ENCODE results near the gene STARD4.

STARD4 gene

DNA sequence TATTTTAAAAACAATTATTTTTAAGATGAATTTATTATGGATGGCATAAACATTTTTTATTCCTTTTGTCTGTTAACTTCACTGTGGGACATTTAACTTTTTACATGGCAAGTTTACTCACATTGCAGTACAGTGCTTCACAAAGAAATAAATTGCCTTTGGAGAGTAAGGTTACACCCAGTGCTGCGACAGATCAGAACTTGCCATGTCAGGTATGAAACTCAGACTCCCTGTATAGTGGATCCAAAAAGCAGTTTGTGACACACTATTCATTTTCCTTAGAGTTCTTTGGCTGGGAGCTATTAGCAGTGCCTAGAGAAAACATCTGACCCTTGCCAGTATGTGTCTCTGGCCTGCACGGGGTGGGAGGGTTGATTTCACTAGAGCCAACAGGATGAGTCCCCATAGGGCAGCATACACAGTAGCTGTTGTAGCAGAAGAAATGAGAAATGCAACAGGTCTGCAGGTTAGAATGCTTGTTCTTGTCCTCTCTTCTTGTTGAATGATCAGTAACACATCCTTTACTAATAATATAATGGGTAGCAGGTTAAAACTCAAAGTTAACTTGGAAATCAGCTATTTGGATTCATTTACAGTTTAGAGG, 42.9 kb downstream of the STARD4 start:
- no peak for DNase-seq

DNA sequence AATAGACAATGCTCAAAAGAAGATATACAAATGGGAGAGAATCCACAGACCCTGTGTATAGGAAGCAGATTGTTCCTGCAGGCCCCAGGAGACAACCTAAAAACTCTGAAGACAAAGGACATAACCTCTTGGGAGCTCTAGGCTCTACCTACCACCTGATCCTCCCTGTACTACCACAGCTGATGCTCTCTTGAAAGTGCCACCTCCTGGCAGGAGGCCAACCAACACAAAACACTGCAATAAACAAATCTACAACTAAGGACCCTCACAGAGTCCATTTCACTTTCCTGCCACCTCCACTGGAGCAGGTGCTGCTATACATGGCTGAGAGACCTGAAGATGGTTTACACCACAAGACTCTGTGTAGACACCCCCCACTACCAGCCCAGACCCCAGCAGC, 49.0 kb downstream of the STARD4 start:
- DNase-seq: peak; percentile 33 to 65

DNA sequence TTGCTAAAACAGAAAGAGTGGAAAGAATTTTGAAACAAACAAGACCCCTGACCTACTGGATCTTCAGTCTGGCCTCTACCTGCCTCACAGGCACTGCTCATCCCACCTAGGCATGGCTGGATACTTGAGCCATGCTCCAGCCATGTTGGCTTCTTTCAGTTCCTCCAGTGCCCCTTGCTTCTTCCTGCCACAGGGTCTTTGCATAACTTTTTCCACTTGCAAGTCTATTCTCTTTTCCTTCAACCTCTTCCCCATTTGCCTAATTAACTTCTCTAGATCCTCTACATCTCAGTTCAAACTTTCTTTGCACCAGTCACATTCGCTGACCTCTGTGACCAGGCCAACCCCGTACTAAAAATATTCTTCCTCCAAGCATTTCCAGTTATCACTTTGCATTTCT, 50.4 kb downstream of the STARD4 start:
- no peak for DNase-seq

DNA sequence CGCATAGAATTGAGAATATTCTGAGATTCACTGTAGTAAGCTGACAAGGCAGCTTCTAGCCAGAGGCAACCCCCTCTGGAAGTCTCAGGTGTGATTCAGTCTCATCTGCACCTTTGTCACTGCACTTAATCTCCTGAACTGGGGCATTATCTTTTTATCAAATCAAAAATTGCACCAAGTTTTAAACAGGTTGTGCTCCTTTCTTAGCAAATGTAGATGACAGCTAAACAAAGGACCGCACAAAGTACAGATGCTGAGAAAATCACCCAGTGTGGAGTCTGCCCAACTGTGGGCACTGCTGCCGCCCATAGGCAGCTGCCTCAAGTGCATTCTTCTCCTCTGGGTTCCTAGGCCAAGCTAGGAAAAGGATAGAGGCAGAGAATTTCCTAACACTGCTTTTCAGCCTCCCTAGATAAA, 51.1 kb downstream of the STARD4 start:
- no peak for DNase-seq

DNA sequence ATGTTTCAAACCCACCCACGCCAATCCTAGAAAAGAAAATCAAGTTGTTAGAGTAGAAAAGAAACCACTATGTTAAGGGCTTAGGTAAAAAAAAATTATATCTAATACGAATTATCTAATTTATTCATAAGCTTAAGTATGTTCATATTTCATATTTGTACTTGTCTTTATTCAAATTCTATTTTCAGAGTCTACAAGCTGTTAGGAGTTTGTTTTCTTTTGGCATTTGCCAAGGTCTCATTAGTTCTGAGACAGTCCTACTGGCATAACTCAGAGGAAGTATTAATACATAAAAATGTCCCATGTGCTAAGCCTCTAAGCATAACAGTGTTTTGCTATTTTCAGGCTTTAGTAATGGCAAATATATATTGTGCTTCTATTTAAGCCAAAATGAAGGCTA, 57.6 kb downstream of the STARD4 start:
- no peak for DNase-seq

DNA sequence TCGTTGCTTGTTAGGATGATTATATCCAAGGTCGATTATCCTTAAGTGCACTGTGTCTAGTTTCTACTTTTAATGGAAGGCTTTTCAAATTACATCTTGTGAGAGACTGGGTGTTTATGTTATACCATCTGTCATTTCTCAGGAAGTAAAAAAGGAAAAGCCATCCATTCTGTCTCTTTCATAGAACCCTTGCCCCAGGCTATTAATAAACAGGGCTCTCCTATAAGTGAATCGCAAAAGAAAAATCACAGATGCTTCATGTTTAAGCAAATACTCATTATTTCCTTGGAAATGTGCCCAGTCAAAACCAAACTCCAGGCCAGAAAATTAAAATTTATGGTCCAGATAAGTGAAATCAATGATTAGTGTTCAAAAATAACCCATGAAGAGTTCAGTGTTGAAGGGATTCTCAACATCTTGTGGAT, 58.1 kb downstream of the STARD4 start:
- DNase-seq: no peak

DNA sequence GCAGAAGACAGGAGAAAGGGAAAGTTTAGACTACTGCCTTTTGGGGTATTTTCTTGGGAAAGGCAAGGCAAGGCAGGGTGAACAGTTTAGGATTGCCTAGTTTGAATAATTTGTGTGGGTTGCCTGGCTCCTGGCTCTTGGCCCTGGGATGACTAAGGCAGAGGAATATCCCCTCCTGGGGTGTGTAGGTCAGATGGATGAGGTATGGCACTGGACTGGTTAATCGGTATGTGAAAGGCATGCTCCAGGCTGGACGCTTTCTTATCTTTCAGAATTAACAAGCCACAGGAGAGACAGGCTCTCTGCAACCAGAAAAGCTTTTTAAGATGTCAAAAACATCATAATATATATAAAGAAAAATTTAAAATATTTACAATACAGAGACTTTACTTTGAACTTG, 58.6 kb downstream of the STARD4 start:
- no peak for DNase-seq

DNA sequence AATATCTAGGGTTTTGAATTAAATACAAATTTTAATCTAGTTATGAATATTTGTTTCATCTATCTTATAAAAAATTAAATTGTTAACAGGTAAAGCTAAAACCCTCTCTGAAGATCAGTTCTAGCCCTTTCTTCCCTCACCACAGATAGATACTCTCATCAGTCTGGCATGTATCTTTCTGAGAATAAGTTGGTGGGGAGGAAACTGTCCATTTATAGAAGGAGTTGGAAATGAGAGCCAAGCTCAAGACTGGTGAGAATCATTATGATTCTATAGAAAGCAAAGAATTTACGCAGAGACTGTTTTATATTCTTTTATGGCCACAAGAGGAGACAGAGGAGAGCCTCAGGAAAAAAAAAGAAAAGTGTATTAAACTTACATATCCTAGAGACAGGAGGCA, 59.0 kb downstream of the STARD4 start:
- DNase-seq: no peak

DNA sequence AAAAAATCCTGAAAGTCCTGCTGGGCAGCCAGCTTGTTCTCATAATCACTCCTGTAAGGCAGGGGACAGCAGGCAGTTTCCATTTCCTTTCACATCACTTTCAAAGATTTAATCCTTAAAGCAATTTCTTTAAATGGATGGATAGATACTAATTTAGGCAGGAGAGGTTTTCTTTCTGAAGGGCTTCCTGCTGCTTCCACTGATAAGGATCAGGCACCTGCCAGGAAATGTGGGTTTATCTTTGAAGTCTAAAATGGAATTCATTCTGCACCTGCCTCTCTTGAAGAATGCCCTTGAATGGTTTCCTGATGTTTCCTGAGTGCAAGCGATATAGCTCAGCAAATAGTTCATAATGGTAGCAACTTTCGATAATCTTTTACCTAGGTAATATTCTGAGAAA, 64.5 kb downstream of the STARD4 start:
- peak; percentile 33 to 46 for DNase-seq

DNA sequence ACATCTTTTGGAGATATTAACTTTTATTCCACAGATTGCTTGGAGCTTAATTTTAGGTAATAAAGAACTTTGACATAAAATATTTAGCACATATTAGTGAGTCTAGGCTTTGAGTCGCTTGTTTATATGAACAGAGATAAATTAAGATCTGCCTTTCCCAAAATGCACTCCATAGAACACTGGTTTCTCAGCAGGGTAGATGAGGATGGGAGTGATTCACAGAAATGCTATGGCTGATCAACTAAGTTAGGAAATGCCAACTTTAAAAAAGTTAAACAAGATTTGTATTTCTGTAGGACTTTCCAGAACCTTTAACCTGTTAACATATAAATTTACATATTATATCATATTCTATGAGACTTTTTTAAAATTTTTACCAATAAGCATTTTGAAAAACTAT, 65.2 kb downstream of the STARD4 start:
- no peak for DNase-seq
